OCI-LY7 (cell line): ENCODE measurements around the gene LMX1B. TPM values are rescaled to one million over a fixed set of nuclear protein-coding genes. Genes with fewer than 3 reads are reported as not detected.

Experiments used
- BruUV-seq: library from RNA; stranded (reverse); fragments of 400-500 nt; replicated peaks from 2 replicates; lab custom pipeline; 2021; lab: Mats Ljungman, UMichigan
- CTCF ChIA-PET: fragments of 300-600 bp; sonication (Branson Sonifier 250); formaldehyde crosslinking; loops from one replicate; lab custom pipeline; 2022; ENCODE audit warnings: antibody characterized with exemption; ENCODE audit not compliant: unreplicated experiment; lab: Charles Lee
- POLR2A ChIA-PET: fragments of 300-600 bp; sonication (Branson Sonifier 250); formaldehyde crosslinking; loops from one replicate; lab custom pipeline; 2022; ENCODE audit warnings: antibody characterized with exemption; lab: Charles Lee
- DNase-seq: peaks from one replicate; pipeline ENCODE4 v3.0.0-alpha.2; 2015; ENCODE audit warnings: low spot score
- H2AFZ ChIP-seq: fragments of 200-600 bp; sonication (generic), shearing (Covaris generic); 2 replicates; pipeline ENCODE4 v1.6.1; 2014; ENCODE audit warnings: mild to moderate bottlenecking, antibody characterized with exemption, low read length, moderate library complexity
- H3K27ac ChIP-seq: fragments of 200-600 bp; sonication (generic); 2 replicates; pipeline ENCODE4 v1.5.1; 2014; ENCODE audit warnings: mixed run types, low read depth, mild to moderate bottlenecking, moderate library complexity, low read length, inconsistent platforms; ENCODE audit not compliant: poor library complexity, severe bottlenecking
- H3K36me3 ChIP-seq: fragments of 200-600 bp; sonication (generic); 2 replicates; pipeline ENCODE4 v1.6.1; 2014; ENCODE audit warnings: mild to moderate bottlenecking, antibody characterized with exemption, low read length, moderate library complexity, mixed read lengths; ENCODE audit not compliant: insufficient read depth
- H3K4me1 ChIP-seq: fragments of 200-600 bp; sonication (generic); 2 replicates; pipeline ENCODE4 v1.5.1; 2014; ENCODE audit warnings: mild to moderate bottlenecking, low read length; ENCODE audit not compliant: insufficient read depth, poor library complexity, severe bottlenecking
- H3K4me2 ChIP-seq: fragments of 200-600 bp; sonication (generic); 2 replicates; pipeline ENCODE4 v1.6.1; 2014; ENCODE audit warnings: mild to moderate bottlenecking, low read length
- H3K4me3 ChIP-seq: fragments of 200-600 bp; sonication (generic); 2 replicates; pipeline ENCODE4 v1.5.1; 2014; ENCODE audit warnings: mild to moderate bottlenecking, low read depth, low read length; ENCODE audit not compliant: poor library complexity, severe bottlenecking
- H3K79me2 ChIP-seq: fragments of 200-600 bp; sonication (generic); 2 replicates; pipeline ENCODE4 v1.6.1; 2016; ENCODE audit warnings: low read depth, mild to moderate bottlenecking, low read length, moderate library complexity, mixed read lengths; ENCODE audit not compliant: insufficient read depth
- H3K9me2 ChIP-seq: fragments of 200-600 bp; sonication (generic); 2 replicates; pipeline ENCODE4 v1.6.1; 2016; ENCODE audit warnings: mild to moderate bottlenecking, low read length, mixed read lengths; ENCODE audit not compliant: insufficient read depth
- H3K9me3 ChIP-seq: fragments of 200-600 bp; sonication (generic); 2 replicates; pipeline ENCODE4 v1.6.1; 2014; ENCODE audit warnings: mild to moderate bottlenecking, mixed run types, low read length, mixed read lengths
- H4K20me1 ChIP-seq: fragments of 200-600 bp; sonication (generic); 2 replicates; pipeline ENCODE4 v1.6.1; 2014; ENCODE audit warnings: mild to moderate bottlenecking, antibody characterized with exemption, low read length, moderate library complexity, mixed read lengths; ENCODE audit not compliant: insufficient read depth
- CTCF ChIP-seq: fragments of 200-600 bp; sonication (generic); conservative IDR thresholded peaks from 2 replicates; pipeline ENCODE4 v1.5.1; 2014; ENCODE audit warnings: mild to moderate bottlenecking, antibody characterized with exemption, low read length, moderate library complexity, mixed read lengths
- EZH2phosphoT487 ChIP-seq: fragments of 200-600 bp; sonication (generic); IDR thresholded peaks from 2 replicates; pipeline ENCODE4 v1.6.1; 2018; ENCODE audit warnings: low read depth, borderline replicate concordance, mild to moderate bottlenecking, mixed run types, antibody characterized with exemption, low read length, moderate library complexity, mixed read lengths
- intact Hi-C: fragments of 100-400 bp; cut with micrococcal nuclease; formaldehyde crosslinking; loops from one replicate; pipeline ENCODE4 v1.10.0; 2022; ENCODE audit not compliant: unreplicated experiment
- total RNA-seq, 2 experiments: library from RNA; depleted of rRNA in 1 of 2; stranded (reverse); fragments of >200 nt in 1 of 2; shearing (Covaris generic) in 1 of 2; gene quantifications; 2 replicates each; pipeline ENCODE4 v1.2.3, GENCODE V29; 2014 to 2022

LMX1B gene
- total RNA-seq, 2 experiments from 2014 or later = not detected

- Histone ChIP-seq H3K9me3 (0 out of 2 replicates have a peak, but pooled peaks cover 7% of the 10 kb centered on the region), H3K4me2 (no peak overlapping the region), H2AFZ (no peak overlapping the region), H3K27ac (no peak overlapping the region), H3K79me2 (no peaks in the 10 kb centered on the region), H3K9me2 (no peaks in the 10 kb centered on the region), H4K20me1 (no peaks in the 10 kb centered on the region), H3K4me1 (no peaks in the 10 kb centered on the region), H3K36me3 (no peaks in the 10 kb centered on the region), H3K4me3 (no peak overlapping the region)
- POLR2A ChIA-PET = no interaction called here
- CTCF ChIA-PET = no interaction called here
- intact Hi-C loops = no loop called here
- TF ChIP-seq EZH2phosphoT487 = no peak
- no peak for TF ChIP-seq CTCF
- no TSS peak for BruUV-seq
- no peak for DNase-seq
These were observed 121.8 kb downstream of the LMX1B start for GRCh38 chr9:126735482-126735881.

- Histone ChIP-seq H3K4me2 (no peak overlapping the region), H3K36me3 (no peaks in the 10 kb centered on the region), H3K27ac (no peak overlapping the region), H3K4me1 (no peaks in the 10 kb centered on the region), H3K9me3 (0 out of 2 replicates have a peak, but pooled peaks cover 7% of the 10 kb centered on the region), H4K20me1 (no peaks in the 10 kb centered on the region), H3K9me2 (no peaks in the 10 kb centered on the region), H2AFZ (no peak overlapping the region), H3K79me2 (no peaks in the 10 kb centered on the region), H3K4me3 (no peak overlapping the region)
- POLR2A ChIA-PET = no interaction called here
- TF ChIP-seq EZH2phosphoT487 (no peak), CTCF (no peak)
- intact Hi-C loops = no loop called here
- BruUV-seq = no TSS peak
- CTCF ChIA-PET = no interaction called here
- no peak for DNase-seq
These were observed 124.8 kb downstream of the LMX1B start for GRCh38 chr9:126738553-126738952.

- no peaks in the 10 kb centered on the region for H3K9me3 ChIP-seq
- H3K79me2 ChIP-seq = no peaks in the 10 kb centered on the region
- no peak overlapping the region for H2AFZ ChIP-seq
- no TSS peak for BruUV-seq
- H4K20me1 ChIP-seq = no peaks in the 10 kb centered on the region
- DNase-seq = no peak
- H3K27ac ChIP-seq = no peak overlapping the region
- no peak for TF ChIP-seq EZH2phosphoT487
- TF ChIP-seq CTCF = no peak
- H3K9me2 ChIP-seq = no peaks in the 10 kb centered on the region
- intact Hi-C loops = no loop called here
- no peak overlapping the region for H3K4me2 ChIP-seq
- ChIA-PET CTCF (no interaction called here), POLR2A (no interaction called here)
- no peak overlapping the region for H3K4me3 ChIP-seq
- no peaks in the 10 kb centered on the region for H3K36me3 ChIP-seq
- H3K4me1 ChIP-seq = peaks cover 23% of the 10 kb centered on the region
These were observed 129.3 kb downstream of the LMX1B start for GRCh38 chr9:126743041-126743440.
